HepG2 (cell line): ENCODE measurements around the gene PCDH12. TPM values are rescaled to one million over a fixed set of nuclear protein-coding genes. Genes with fewer than 3 reads are reported as not detected.

ENCODE experiments used
- AGO2 ChIP-seq: fragments of 200-400 bp; formaldehyde crosslinking; optimal IDR thresholded peaks from 2 replicates; pipeline ENCODE3; 2017; ENCODE audit warnings: mild to moderate bottlenecking, low read depth, low read length, moderate library complexity
- ELF3 ChIP-seq: IDR thresholded peaks from 2 replicates; pipeline ENCODE4 v1.6.1; 2016; ENCODE audit warnings: missing genetic modification reagents, missing compliant biosample characterization
- GMEB1 ChIP-seq: sonication (generic); formaldehyde crosslinking; IDR thresholded peaks from 2 replicates; pipeline ENCODE4 v1.5.1; 2020; ENCODE audit warnings: missing genetic modification reagents, mild to moderate bottlenecking, borderline replicate concordance
- GTF3A ChIP-seq: sonication (generic); formaldehyde crosslinking; conservative IDR thresholded peaks from 2 replicates; pipeline ENCODE4 v1.4.0; 2020; ENCODE audit warnings: mild to moderate bottlenecking, missing genetic modification reagents
- ISX ChIP-seq: sonication (generic); formaldehyde crosslinking; conservative IDR thresholded peaks from 2 replicates; pipeline ENCODE4 v1.5.0; 2020; ENCODE audit warnings: missing genetic modification reagents
- NR2C2 ChIP-seq: sonication (generic); formaldehyde crosslinking; IDR thresholded peaks from 2 replicates; pipeline ENCODE4 v1.4.0; 2020; ENCODE audit warnings: missing genetic modification reagents, mild to moderate bottlenecking, moderate library complexity, borderline replicate concordance
- NR2F6 ChIP-seq, 2 experiments: IDR thresholded peaks; 2 replicates each; pipeline ENCODE4 v1.6.1; 2016; ENCODE audit warnings: antibody characterized with exemption in 1 of 2, mild to moderate bottlenecking in 1 of 2
- ONECUT2 ChIP-seq: sonication (generic); formaldehyde crosslinking; IDR thresholded peaks from 2 replicates; pipeline ENCODE4 v1.4.0; 2020; ENCODE audit warnings: missing genetic modification reagents
- REXO4 ChIP-seq: sonication (generic); formaldehyde crosslinking; IDR thresholded peaks from 2 replicates; pipeline ENCODE4 v1.8.0; 2022; ENCODE audit warnings: missing genetic modification reagents, mild to moderate bottlenecking, borderline replicate concordance
- SMAD9 ChIP-seq: sonication (generic); formaldehyde crosslinking; IDR thresholded peaks from 2 replicates; pipeline ENCODE4 v1.5.1; 2020; ENCODE audit warnings: mild to moderate bottlenecking, missing genetic modification reagents
- SOX5 ChIP-seq: IDR thresholded peaks from 2 replicates; pipeline ENCODE4 v1.6.1; 2016; ENCODE audit warnings: borderline replicate concordance
- SP140L ChIP-seq: sonication (generic); formaldehyde crosslinking; IDR thresholded peaks from 2 replicates; pipeline ENCODE4 v1.4.0; 2020; ENCODE audit warnings: missing genetic modification reagents, borderline replicate concordance
- TRIM24 ChIP-seq: sonication (generic); formaldehyde crosslinking; IDR thresholded peaks from 2 replicates; pipeline ENCODE4 v1.8.0; 2022; ENCODE audit warnings: mild to moderate bottlenecking, missing genetic modification reagents
- XBP1 ChIP-seq: sonication (generic); formaldehyde crosslinking; IDR thresholded peaks from 2 replicates; pipeline ENCODE4 v1.5.0; 2020; ENCODE audit warnings: missing genetic modification reagents
- ZFP90 ChIP-seq: sonication (generic); formaldehyde crosslinking; IDR thresholded peaks from 2 replicates; pipeline ENCODE4 v1.8.0; 2022; ENCODE audit warnings: missing genetic modification reagents, mild to moderate bottlenecking, inconsistent platforms, borderline replicate concordance
- ZNF20 ChIP-seq: sonication (generic); formaldehyde crosslinking; IDR thresholded peaks from 2 replicates; pipeline ENCODE4 v1.4.0; 2020; ENCODE audit warnings: mild to moderate bottlenecking, moderate library complexity, missing genetic modification reagents
- ZNF225 ChIP-seq: sonication (generic); formaldehyde crosslinking; IDR thresholded peaks from 2 replicates; pipeline ENCODE4 v1.4.0; 2020; ENCODE audit warnings: mild to moderate bottlenecking, missing genetic modification reagents
- ZNF234 ChIP-seq: sonication (generic); formaldehyde crosslinking; conservative IDR thresholded peaks from 2 replicates; pipeline ENCODE4 v1.5.1; 2020; ENCODE audit warnings: mild to moderate bottlenecking, missing genetic modification reagents
- ZNF350 ChIP-seq: sonication (generic); formaldehyde crosslinking; IDR thresholded peaks from 2 replicates; pipeline ENCODE4 v1.4.0; 2020; ENCODE audit warnings: mild to moderate bottlenecking, low read depth, missing genetic modification reagents, borderline replicate concordance
- ZNF530 ChIP-seq: sonication (generic); formaldehyde crosslinking; IDR thresholded peaks from 2 replicates; pipeline ENCODE4 v1.5.0; 2020; ENCODE audit warnings: low read depth, mild to moderate bottlenecking, missing genetic modification reagents
- ZNF597 ChIP-seq: sonication (generic); formaldehyde crosslinking; IDR thresholded peaks from 2 replicates; pipeline ENCODE4 v1.5.0; 2020; ENCODE audit warnings: missing genetic modification reagents
- ZNF747 ChIP-seq: sonication (generic); formaldehyde crosslinking; IDR thresholded peaks from 2 replicates; pipeline ENCODE4 v1.8.1; 2023; ENCODE audit warnings: missing genetic modification reagents, mild to moderate bottlenecking, borderline replicate concordance
- ZNF83 ChIP-seq: sonication (generic); formaldehyde crosslinking; IDR thresholded peaks from 2 replicates; pipeline ENCODE4 v1.4.0; 2020; ENCODE audit warnings: missing genetic modification reagents, mild to moderate bottlenecking, borderline replicate concordance
- ZXDC ChIP-seq: sonication (generic); formaldehyde crosslinking; IDR thresholded peaks from 2 replicates; pipeline ENCODE4 v1.5.0; 2020; ENCODE audit warnings: mild to moderate bottlenecking, missing genetic modification reagents
- polyA plus RNA-seq, 8 experiments: library from polyadenylated mRNA; depleted of rRNA in 3 of 8; stranded (reverse) in 7 of 8; unstranded in 1 of 8; fragments of >200 nt; fragmentation: Illumina TruSeq in 4 of 8; extraction: Trizol in 4 of 8; gene quantifications; 2 replicates each; pipeline versions ENCODE4 v1.2.1 to v1.2.3, GENCODE V29; 2011 to 2016; ENCODE audit warnings: low read depth in 4 of 8, missing spikeins in 1 of 8, mixed read lengths in 1 of 8; ENCODE audit not compliant: insufficient read depth in 1 of 8
- total RNA-seq, 5 experiments: library from RNA; depleted of rRNA; stranded (reverse); fragments of >200 nt; fragmentation: Illumina TruSeq; extraction: Trizol; gene quantifications; 2 replicates each; pipeline ENCODE4 v1.2.3, GENCODE V29; 2016; ENCODE audit warnings: low read depth in 1 of 5

PCDH12 gene
- total and polyA plus RNA-seq, 2 of the 13 experiments (the other 11 are each of a cell fraction or from before 2014, with no cell fraction given): not detected

GRCh38 chr5:141923448-141924313 lies 34.3 kb downstream of the PCDH12 start, which contains the start of gene DELE1 (continued):
- peak; percentile 87 for TF ChIP-seq ZXDC (CRISPR knock-in tag)
- TF ChIP-seq ZNF83: no peak
- TF ChIP-seq ZNF597: no peak
- TF ChIP-seq TRIM24 (CRISPR knock-in tag): no peak
- no peak for TF ChIP-seq ISX (CRISPR knock-in tag)
- no peak for TF ChIP-seq SP140L (CRISPR knock-in tag)
- TF ChIP-seq ELF3 (CRISPR knock-in tag): peak; percentile 74
- peak; percentile 92; the same call in 1 of the 2 replicates for TF ChIP-seq GTF3A
- peak; percentile 87 for TF ChIP-seq NR2C2
- TF ChIP-seq GMEB1: peak; percentile 81
- TF ChIP-seq XBP1: no peak
- TF ChIP-seq ZNF350 (CRISPR knock-in tag): peak; percentile 96
- peak; percentile 85 for TF ChIP-seq AGO2
- TF ChIP-seq SMAD9 (CRISPR knock-in tag): no peak
- no peak; the same call in 1 of the 2 replicates for TF ChIP-seq SOX5 (CRISPR knock-in tag)
- no peak for TF ChIP-seq ZNF234 (CRISPR knock-in tag)
- no peak for TF ChIP-seq ZNF530 (CRISPR knock-in tag)
- no peak for TF ChIP-seq NR2F6 (IDR thresholded peaks at IDR 0.05)
- TF ChIP-seq NR2F6 (CRISPR knock-in tag; IDR thresholded peaks at IDR 0.05): peak; percentile 8; the same call in 1 of the 2 replicates
- TF ChIP-seq REXO4: no peak
- TF ChIP-seq ZNF20 (CRISPR knock-in tag): peak; percentile 76; the same call in 1 of the 2 replicates
- TF ChIP-seq ZNF225 (CRISPR knock-in tag): peak; percentile 91
- TF ChIP-seq ZFP90 (CRISPR knock-in tag): peak; percentile 31; the same call in 1 of the 2 replicates
- TF ChIP-seq ZNF747 (CRISPR knock-in tag): no peak; the same call in 1 of the 2 replicates
- TF ChIP-seq ONECUT2 (CRISPR knock-in tag): no peak
